Thoracic aorta (tissue), 2 donors: ENCODE measurements around the gene FAM240B. TPM values are rescaled to one million over a fixed set of nuclear protein-coding genes. Genes with fewer than 3 reads are reported as not detected.

Source experiments
- ATAC-seq: fragments of 150-250 bp; one replicate; pipeline ENCODE4 v1.8.0; 2017; ENCODE audit warnings: low read depth; ENCODE audit not compliant: insufficient number of reproducible peaks, low FRiP score
- DNase-seq: peaks from one replicate; pipeline ENCODE4 v3.0.0-alpha.2; 2020; ENCODE audit warnings: low spot score
- H3K27ac ChIP-seq, 2 donors: fragments of 200-600 bp; sonication (generic); 1 replicate in 1 of 2; 2 replicates in 1 of 2; pipeline ENCODE4 v1.5.1; 2016; ENCODE audit warnings: mild to moderate bottlenecking in 2 of 2, moderate library complexity in 2 of 2
- H3K27me3 ChIP-seq: fragments of 200-600 bp; sonication (generic); replicated peaks from 2 replicates; pipeline ENCODE4 v1.6.0; 2016; ENCODE audit warnings: mild to moderate bottlenecking; ENCODE audit not compliant: insufficient read depth
- H3K36me3 ChIP-seq: fragments of 200-600 bp; sonication (generic); one replicate; pipeline ENCODE4 v1.5.1; 2016
- H3K4me1 ChIP-seq, 2 donors: fragments of 200-600 bp; sonication (generic); 1 replicate in 1 of 2; 2 replicates in 1 of 2; pipeline versions ENCODE4 v1.5.1 to v1.6.0; 2016; ENCODE audit warnings: low read depth in 2 of 2, mild to moderate bottlenecking in 1 of 2; ENCODE audit not compliant: control insufficient read depth in 1 of 2
- H3K4me3 ChIP-seq: fragments of 200-600 bp; sonication (generic); 2 replicates; pipeline ENCODE4 v1.5.1; 2016; ENCODE audit warnings: mild to moderate bottlenecking
- H3K9me3 ChIP-seq: fragments of 200-600 bp; sonication (generic); 2 replicates; pipeline ENCODE4 v1.5.1; 2016
- total RNA-seq, 2 donors: library from RNA; depleted of rRNA; stranded (reverse); fragments of >200 nt; gene quantifications; one replicate each; pipeline versions ENCODE4 v1.1.0 to v1.2.3, GENCODE V29; 2016
- TF ChIP-seq, protein P1 (sequence below): fragments of 200-600 bp; sonication (generic); IDR thresholded peaks from one replicate; pipeline ENCODE4 v1.5.1; 2019; ENCODE audit warnings: antibody characterized with exemption

FAM240B gene
- total RNA-seq, 2 donors from 2014 or later = not detected

DNA sequence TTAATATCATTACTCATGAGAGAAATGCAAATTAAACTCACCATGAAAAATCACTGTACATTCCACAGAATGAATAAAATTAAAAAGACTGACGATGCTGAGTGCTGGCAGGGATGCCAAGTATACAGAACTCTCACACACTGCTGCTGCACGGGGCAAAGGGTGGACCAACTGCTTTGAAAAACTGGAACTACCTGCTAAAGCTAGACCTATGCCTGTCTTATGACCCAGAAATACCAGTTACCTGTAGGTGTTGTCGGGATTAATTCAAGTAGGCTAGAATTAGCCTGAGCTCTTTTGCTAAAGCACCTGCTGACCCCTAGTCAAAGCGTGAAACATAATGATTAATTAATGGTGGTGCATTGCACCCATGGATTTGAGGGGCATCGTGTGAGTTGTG is 63.0 kb downstream of the FAM240B start:
- DNase-seq = no peak

GRCh38 chr9:38652486-38652885 is 67.4 kb downstream of the FAM240B start:
- Histone ChIP-seq H3K4me3 (no peak overlapping the region), H3K4me1 (no peaks in the 10 kb centered on the region), H3K27me3 (no peaks in the 10 kb centered on the region), H3K36me3 (no peaks in the 10 kb centered on the region), H3K9me3 (no peaks in the 10 kb centered on the region), H3K27ac (no peak overlapping the region)
- ATAC-seq = no peak
- DNase-seq = no peak
- TF ChIP-seq, protein P1, sequence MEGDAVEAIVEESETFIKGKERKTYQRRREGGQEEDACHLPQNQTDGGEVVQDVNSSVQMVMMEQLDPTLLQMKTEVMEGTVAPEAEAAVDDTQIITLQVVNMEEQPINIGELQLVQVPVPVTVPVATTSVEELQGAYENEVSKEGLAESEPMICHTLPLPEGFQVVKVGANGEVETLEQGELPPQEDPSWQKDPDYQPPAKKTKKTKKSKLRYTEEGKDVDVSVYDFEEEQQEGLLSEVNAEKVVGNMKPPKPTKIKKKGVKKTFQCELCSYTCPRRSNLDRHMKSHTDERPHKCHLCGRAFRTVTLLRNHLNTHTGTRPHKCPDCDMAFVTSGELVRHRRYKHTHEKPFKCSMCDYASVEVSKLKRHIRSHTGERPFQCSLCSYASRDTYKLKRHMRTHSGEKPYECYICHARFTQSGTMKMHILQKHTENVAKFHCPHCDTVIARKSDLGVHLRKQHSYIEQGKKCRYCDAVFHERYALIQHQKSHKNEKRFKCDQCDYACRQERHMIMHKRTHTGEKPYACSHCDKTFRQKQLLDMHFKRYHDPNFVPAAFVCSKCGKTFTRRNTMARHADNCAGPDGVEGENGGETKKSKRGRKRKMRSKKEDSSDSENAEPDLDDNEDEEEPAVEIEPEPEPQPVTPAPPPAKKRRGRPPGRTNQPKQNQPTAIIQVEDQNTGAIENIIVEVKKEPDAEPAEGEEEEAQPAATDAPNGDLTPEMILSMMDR = no peak

More for the DNA sequence above, 63.0 kb downstream of the FAM240B start:
- Histone ChIP-seq H3K27me3 (no peaks in the 10 kb centered on the region), H3K4me1 (no peaks in the 10 kb centered on the region), H3K4me3 (no peak overlapping the region), H3K27ac (no peak overlapping the region), H3K9me3 (no peaks in the 10 kb centered on the region), H3K36me3 (no peaks in the 10 kb centered on the region)
- no peak for ATAC-seq
- TF ChIP-seq, protein P1 = no peak

- Histone ChIP-seq H3K4me3 (no peak overlapping the region), H3K36me3 (no peaks in the 10 kb centered on the region), H3K27me3 (no peaks in the 10 kb centered on the region), H3K4me1 (no peaks in the 10 kb centered on the region), H3K9me3 (no peaks in the 10 kb centered on the region), H3K27ac (no peak overlapping the region)
- TF ChIP-seq, protein P1 = no peak
- no peak for DNase-seq
- no peak for ATAC-seq
Observed at GRCh38 chr9:38652044-38652443, 67.9 kb downstream of the FAM240B start.

- Histone ChIP-seq H3K9me3 (no peaks in the 10 kb centered on the region), H3K27ac (no peak overlapping the region), H3K27me3 (no peaks in the 10 kb centered on the region), H3K4me3 (no peak overlapping the region), H3K36me3 (no peaks in the 10 kb centered on the region), H3K4me1 (no peaks in the 10 kb centered on the region)
- ATAC-seq = no peak
- TF ChIP-seq, protein P1 = no peak
- DNase-seq = no peak
Observed at GRCh38 chr9:38651400-38652042, 68.4 kb downstream of the FAM240B start.

DNA sequence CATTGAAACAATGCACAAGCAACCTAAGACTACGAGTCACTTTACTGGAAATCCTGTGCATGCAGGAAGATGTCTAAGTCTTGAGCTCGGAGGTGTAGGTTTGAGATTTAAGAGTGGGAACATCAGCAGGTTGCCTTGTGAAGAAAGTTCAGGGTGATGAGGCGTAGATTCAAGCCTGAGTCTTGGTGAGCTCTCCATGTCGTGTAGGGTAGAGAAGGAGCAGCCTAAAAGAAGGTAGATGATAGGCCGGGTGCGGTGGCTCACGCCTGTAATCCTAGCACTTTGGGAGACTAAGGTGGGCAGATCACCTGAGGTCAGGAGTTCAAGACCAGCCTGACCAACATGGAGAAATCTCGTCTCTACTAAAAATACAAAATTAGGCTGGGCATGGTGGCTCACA is 69.4 kb downstream of the FAM240B start:
- Histone ChIP-seq H3K27me3 (no peaks in the 10 kb centered on the region), H3K4me1 (no peaks in the 10 kb centered on the region), H3K27ac (no peak overlapping the region), H3K4me3 (no peak overlapping the region), H3K36me3 (no peaks in the 10 kb centered on the region), H3K9me3 (no peaks in the 10 kb centered on the region)
- TF ChIP-seq, protein P1 = no peak
- DNase-seq = no peak
- ATAC-seq = no peak
